K562 (cell line): ENCODE measurements around the gene NT5C2.

Source experiments
- CTCF ChIP-seq, 3 experiments: IDR thresholded peaks in 2 of 3; conservative IDR thresholded peaks in 1 of 3; 2 replicates each; pipeline ENCODE4 v1.5.1; 2011 to 2012; ENCODE audit warnings: low read length in 3 of 3, mild to moderate bottlenecking in 3 of 3, control low read depth in 2 of 3, improper control_type of control experiment in 1 of 3, inconsistent platforms in 1 of 3, low read depth in 1 of 3, mixed read lengths in 1 of 3, moderate library complexity in 1 of 3; ENCODE audit not compliant: insufficient read depth in 2 of 3
- JUN ChIP-seq, 2 experiments: sonication (generic) in 1 of 2; formaldehyde crosslinking in 1 of 2; IDR thresholded peaks; 2 replicates each; pipeline versions ENCODE4 v1.6.1 to v1.8.0; 2012 to 2022; ENCODE audit warnings: borderline replicate concordance in 2 of 2, mild to moderate bottlenecking in 2 of 2, improper control_type of control experiment in 1 of 2, low read depth in 1 of 2, low read length in 1 of 2, missing genetic modification reagents in 1 of 2
- JUND ChIP-seq, 2 experiments: IDR thresholded peaks; 2 replicates in 1 of 2; 3 replicates in 1 of 2; pipeline ENCODE4 v1.6.1; 2011; ENCODE audit warnings: borderline replicate concordance in 2 of 2, low read depth in 2 of 2, low read length in 2 of 2, improper control_type of control experiment in 1 of 2, missing biosample characterization in 1 of 2, missing genetic modification characterization in 1 of 2, missing genetic modification reagents in 1 of 2
- NBN ChIP-seq: fragments of 450-650 bp; IDR thresholded peaks from 2 replicates; pipeline ENCODE4 v1.6.1; 2016; ENCODE audit warnings: low read depth, mild to moderate bottlenecking
- POLR2A ChIP-seq: fragments of 450-650 bp; conservative IDR thresholded peaks from 2 replicates; pipeline ENCODE4 v1.6.1; 2016
- RAD21 ChIP-seq, 2 experiments: fragments of 250-450 bp in 1 of 2; fragments of 450-650 bp in 1 of 2; sonication (Bioruptor Pico) in 1 of 2; formaldehyde crosslinking in 1 of 2; IDR thresholded peaks in 1 of 2; conservative IDR thresholded peaks in 1 of 2; 2 replicates each; pipeline versions ENCODE4 v1.4.0 to v1.8.0; 2020 to 2022; ENCODE audit warnings: mild to moderate bottlenecking in 2 of 2, moderate library complexity in 1 of 2
- SMARCC2 ChIP-seq: fragments of 450-650 bp; IDR thresholded peaks from 2 replicates; pipeline ENCODE4 v1.6.1; 2017; ENCODE audit warnings: antibody characterized with exemption, moderate library complexity, mild to moderate bottlenecking, low read depth
- SP2 ChIP-seq: IDR thresholded peaks from 2 replicates; pipeline ENCODE4 v1.6.1; 2011; ENCODE audit warnings: mild to moderate bottlenecking, low read depth, low read length, moderate library complexity; ENCODE audit not compliant: poor library complexity, severe bottlenecking; ENCODE audit errors: extremely low read depth
- TSHZ1 ChIP-seq: fragments of 250-450 bp; sonication (Bioruptor Pico); IDR thresholded peaks from 2 replicates; pipeline ENCODE4 v1.4.0; 2020; ENCODE audit warnings: mild to moderate bottlenecking, moderate library complexity
- ZNF282 ChIP-seq: sonication (generic); formaldehyde crosslinking; IDR thresholded peaks from 2 replicates; pipeline ENCODE4 v1.8.1; 2023; ENCODE audit warnings: missing genetic modification reagents
- ZNF324 ChIP-seq: fragments of 250-450 bp; sonication (Bioruptor Pico); IDR thresholded peaks from 2 replicates; pipeline ENCODE4 v1.4.0; 2020; ENCODE audit warnings: mild to moderate bottlenecking

GRCh38 chr10:103140469-103140868, 52.6 kb downstream of the NT5C2 start:
- no peak for TF ChIP-seq ZNF324 (CRISPR knock-in tag)
- TF ChIP-seq SMARCC2 = no peak
- no peak for TF ChIP-seq SP2
- no peak for TF ChIP-seq TSHZ1
- no peak for TF ChIP-seq JUND (IDR thresholded peaks at IDR 0.05; ENCODE audit: borderline replicate concordance, low read depth, low read length)
- TF ChIP-seq JUND (tag; IDR thresholded peaks at IDR 0.05; ENCODE audit: borderline replicate concordance, low read depth, low read length) = no peak
- TF ChIP-seq CTCF (IDR thresholded peaks at IDR 0.05 in 2 of 3, conservative IDR thresholded peaks at IDR 0.05 in 1 of 3; ENCODE audit: insufficient read depth in 2 of 3, low read depth in 1 of 3, low read length in 3 of 3) = no peak
- no peak for TF ChIP-seq RAD21 (CRISPR knock-in tag; conservative IDR thresholded peaks at IDR 0.05 in 1 of 2, IDR thresholded peaks at IDR 0.05 in 1 of 2)
- no peak for TF ChIP-seq JUN (IDR thresholded peaks at IDR 0.05; ENCODE audit: borderline replicate concordance, low read depth, low read length)
- no peak for TF ChIP-seq JUN (CRISPR knock-in tag; IDR thresholded peaks at IDR 0.05; ENCODE audit: borderline replicate concordance)
- no peak for TF ChIP-seq POLR2A
- no peak for TF ChIP-seq ZNF282
- no peak for TF ChIP-seq NBN
